Activated CD4-positive, alpha-beta T cell treated with anti-CD3 and anti-CD28 coated beads, Interleukin-2, amount 50 U/mL, for 24 hours (primary cell): ENCODE measurements around the gene CILP2.

Experiments used
- DNase-seq, 2 donors: peaks; one replicate each; pipeline ENCODE4 v3.0.0-alpha.2; 2020; ENCODE audit warnings: low read depth in 1 of 2, low spot score in 1 of 2

The CILP2 gene

DNA sequence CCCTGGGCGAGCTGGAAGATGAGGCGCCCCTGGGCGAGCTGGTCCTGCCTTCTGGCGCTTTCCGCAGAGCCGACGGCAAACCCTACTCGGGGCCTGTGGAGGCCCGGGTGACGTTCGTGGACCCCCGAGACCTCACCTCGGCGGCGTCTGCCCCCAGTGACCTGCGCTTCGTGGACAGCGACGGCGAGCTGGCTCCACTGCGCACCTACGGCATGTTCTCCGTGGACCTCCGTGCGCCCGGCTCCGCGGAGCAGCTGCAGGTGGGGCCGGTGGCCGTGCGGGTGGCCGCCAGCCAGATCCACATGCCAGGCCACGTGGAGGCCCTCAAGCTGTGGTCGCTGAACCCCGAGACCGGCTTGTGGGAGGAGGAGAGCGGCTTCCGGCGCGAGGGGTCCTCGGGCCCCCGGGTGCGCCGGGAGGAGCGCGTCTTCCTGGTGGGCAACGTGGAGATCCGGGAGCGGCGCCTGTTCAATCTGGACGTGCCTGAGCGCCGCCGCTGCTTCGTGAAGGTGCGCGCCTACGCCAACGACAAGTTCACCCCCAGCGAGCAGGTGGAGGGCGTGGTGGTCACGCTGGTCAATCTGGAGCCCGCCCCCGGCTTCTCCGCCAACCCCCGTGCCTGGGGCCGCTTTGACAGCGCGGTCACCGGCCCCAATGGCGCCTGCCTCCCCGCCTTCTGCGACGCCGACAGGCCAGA lies 6.3 kb downstream of the CILP2 start:
- no peak for DNase-seq

DNA sequence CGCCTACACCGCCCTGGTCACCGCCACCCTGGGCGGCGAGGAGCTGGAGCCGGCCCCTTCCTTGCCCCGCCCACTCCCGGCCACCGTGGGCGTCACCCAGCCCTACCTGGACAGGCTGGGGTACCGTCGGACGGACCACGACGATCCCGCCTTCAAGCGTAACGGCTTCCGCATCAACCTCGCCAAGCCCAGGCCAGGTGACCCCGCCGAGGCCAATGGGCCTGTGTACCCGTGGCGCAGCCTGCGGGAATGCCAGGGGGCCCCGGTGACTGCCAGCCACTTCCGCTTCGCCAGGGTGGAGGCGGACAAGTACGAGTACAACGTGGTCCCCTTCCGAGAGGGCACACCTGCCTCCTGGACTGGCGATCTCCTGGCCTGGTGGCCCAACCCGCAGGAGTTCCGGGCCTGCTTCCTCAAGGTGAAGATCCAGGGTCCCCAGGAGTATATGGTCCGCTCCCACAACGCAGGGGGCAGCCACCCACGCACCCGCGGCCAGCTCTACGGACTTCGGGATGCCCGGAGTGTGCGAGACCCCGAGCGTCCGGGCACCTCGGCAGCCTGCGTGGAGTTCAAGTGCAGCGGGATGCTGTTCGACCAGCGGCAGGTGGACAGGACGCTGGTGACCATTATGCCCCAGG lies 7.0 kb downstream of the CILP2 start:
- DNase-seq: no peak

DNA sequence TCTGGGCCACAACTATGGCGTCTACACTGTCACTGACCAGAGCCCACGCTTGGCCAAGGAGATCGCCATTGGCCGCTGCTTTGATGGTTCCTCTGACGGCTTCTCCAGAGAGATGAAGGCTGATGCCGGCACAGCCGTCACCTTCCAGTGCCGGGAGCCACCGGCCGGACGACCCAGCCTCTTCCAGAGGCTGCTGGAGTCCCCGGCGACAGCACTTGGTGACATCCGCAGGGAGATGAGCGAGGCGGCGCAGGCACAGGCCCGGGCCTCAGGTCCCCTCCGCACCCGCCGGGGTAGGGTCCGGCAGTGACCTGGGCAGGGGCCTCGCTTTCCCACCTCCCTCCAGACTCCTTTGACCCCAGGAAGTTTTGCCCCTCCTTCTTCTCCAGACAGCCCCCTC lies 7.6 kb downstream of the CILP2 start:
- DNase-seq: no peak

DNA sequence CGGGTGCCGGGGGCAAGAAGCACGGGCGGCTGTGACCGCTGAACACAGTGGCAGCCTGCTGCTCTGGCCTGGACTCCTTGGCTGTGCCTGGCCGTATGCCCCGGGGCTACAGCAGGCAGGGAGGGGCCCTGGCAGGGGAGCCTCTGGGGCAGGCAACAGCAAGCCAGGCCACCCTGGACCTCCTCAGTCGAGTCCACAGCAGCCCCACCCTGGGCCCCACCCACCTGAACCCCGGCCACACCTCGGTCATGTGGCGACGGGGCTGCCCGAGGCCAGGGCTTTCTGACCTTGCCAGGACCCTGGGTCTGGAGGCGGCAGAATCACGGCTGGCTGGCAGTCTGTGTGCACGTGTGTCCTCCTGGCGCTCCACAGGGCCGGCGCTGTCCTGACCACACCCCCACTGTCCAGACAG lies 8.7 kb downstream of the CILP2 start:
- DNase-seq: no peak

DNA sequence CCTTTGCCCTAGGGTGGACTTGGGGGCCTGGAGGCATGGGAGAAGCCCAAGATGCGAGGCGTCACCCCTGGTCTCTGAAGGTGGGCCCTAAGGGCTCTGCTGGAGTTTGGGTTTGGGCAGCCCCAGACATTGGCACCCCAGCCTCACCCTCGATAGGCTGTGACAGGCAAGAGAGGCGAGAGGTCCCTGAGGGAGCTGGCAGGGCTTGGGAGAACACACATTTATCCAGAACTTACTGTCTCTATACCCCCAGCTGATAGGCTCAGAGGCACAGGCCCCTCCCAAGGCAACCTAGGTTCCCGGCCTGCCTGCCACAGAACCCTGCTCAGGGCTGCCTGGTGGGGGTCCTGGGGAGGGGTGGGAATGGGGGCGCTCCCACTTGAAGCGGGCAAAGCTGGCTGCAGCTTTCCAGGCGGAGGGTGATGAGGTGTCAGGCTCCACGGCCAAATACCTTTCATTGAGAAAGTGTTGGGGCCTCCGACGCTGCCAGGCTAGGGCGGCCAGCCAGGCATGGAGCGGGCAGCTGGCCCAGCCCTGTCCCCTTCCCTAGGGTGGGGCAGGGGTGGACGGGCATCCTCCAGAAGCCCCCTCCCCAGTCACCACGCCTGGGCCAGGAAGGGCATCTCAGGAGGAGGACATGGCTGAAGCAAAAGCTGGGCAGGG lies 9.7 kb downstream of the CILP2 start:
- DNase-seq: no peak

DNA sequence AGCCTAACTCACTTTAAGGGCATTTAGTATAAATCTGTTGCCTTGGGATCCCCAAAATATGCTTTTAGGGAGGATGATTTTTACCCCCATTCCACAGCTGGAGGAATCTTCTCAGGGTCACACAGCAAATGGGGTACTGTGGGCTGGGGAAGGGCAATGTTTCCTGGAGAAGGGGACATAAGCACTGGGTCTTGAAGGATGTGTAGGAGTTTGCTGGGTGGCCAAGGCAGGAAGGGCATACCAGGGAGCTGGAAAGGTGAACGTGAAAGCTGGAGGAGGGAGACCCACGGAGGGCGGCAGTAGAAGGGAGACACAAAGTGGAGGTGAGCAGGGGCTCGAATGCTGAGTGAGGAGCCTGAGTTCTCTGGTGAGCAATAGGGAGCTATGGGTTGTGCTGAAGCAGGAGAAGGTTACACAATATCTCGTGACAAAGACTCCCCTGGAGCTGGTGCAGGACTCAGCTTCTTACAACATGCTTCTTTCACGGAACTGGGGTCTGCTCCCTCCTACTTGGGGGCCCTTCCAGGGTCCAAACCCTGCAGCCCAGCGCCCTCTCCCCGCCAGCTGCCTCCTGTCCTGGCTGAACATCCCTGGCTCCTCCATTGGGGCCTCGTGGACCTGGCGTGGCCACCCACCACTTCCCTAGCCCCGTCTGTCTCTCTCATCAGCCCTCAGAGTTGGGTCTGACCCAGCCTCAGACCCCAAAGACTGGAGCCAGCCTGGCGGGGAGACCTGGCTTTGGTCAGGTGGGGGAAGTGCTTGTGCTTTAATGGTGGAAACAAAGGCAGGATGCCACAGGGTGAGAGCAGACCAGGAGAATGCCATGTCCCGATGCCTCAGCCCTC lies 11.1 kb downstream of the CILP2 start:
- no peak for DNase-seq

DNA sequence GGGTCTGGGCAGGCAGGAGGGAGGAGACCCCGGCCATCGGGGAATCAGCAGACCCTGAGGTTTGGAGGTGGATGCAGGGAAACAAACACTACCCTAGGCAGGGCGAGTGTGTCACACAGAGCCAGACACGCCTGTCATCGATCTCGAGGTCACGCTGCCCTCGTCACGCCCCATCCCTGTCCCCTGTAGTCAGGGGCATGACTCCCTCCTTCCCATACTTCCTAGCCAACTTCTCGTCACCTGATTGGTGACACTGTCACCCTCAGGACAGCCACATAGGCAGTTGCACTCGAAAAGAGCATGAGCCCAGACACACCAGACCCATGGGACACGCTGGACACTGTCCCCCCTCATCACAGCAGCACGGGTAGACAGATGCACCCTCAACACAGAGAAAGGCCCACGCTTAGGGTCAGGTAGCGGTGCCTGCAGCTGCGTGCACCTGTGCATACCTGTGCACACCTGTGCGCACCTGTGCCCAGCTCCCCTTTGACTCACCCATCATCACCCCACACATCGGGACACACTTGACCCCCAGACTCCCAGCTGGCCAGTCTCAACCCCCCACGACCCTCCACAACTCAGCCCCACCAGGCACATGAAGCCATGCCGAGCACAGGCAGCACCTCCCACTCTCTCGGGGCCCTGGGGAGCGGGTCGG lies 11.9 kb downstream of the CILP2 start:
- no peak for DNase-seq

DNA sequence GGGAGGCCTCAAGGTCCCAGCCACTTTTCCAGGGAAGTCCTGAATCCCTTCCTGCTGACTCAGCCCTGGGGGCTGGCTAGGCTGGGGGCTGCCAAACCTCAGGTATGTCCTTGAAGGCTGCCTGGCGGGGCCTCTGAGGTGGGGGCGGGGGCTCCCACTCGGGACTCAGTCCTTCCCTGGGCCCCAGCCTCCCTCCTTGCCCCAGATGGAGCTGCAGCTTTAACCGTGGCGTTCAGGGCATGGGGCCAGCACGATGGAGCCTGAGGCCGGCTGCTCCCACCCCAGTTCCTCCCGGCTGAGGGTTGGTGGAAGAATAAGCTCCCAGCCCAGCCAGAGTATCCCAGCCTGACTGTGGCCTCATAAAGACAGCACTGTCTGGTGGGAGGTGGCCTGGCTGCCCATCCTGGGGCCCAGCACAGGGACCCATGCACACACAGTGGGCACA lies 12.4 kb downstream of the CILP2 start:
- no peak for DNase-seq

DNA sequence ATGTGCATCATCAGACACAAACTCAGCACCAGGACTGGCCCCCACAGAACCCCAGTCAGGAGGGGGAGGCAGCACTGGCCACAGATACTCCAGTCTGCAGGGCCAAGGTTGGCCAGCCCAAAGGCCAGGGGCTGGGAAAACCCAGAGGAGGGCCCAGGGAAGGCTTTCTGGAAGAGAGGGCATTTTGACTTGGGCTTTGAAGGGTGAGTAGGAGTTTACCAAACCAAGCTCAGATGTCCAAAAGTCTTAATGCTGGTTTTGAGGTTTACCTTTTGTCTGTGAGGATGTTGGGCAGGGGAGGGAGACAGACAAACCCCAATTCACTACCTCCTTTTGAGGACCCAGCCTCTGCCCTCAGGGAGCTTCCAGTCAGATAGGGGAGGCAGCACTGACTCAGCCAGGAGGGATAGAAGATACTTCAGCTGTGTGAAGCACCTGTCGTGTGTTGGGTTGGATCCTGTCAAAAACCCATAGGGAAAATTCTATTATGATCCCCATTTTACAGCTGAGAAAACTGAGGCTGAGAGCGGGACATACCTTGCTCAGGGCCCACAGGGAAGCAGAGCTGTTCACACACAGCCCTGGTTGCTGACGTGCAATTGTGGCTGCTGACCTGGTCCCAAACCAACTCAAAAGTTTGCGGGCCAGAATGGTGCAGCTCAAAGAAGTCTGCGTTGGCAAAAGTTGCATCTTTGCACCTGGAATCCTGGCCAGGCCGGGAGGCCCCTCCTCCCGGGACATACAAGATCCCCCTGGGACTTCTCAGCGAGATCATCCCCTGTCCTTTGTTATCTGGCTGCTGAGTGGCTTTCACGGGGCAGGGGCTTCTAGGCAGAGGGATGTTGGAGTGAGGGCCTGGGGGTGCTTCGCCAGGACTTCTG lies 13.1 kb downstream of the CILP2 start:
- no peak for DNase-seq

DNA sequence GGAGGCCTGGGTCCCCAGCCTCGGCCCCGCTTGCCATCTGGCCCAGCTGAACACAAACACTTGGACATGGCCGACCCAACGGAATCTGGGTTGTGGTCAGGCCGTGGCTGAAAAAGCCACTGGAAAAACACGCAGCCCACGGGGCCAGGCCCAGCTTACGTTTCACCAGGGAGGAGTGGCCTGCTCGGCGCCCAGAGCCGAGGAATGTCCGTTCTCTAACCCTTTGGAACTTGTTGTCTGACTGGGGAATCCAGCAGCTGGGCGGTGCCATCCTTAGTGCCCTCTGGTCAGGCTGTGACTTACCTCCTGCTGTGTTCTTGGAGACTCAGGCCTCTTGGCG lies 13.8 kb downstream of the CILP2 start:
- no peak for DNase-seq

DNA sequence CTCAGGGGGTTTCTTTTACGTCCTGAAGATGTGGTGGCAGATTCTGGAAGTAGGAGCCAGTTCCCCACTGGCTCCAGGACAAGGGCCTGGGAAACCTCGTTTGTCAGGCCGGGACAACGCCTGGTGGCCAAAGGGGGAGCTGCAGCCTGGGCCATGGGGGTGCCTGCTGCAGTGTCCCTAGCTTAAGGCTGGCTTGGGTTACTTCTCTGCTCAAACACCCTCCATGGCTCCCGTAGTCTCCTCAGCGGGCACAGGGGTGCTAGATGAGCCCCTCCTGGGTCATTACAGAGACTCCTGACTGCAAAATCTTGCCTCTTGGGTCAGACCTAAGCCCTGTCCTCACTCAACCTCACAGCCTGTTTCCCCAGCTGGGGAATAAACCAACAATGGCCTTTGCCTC lies 14.7 kb downstream of the CILP2 start:
- no peak for DNase-seq

DNA sequence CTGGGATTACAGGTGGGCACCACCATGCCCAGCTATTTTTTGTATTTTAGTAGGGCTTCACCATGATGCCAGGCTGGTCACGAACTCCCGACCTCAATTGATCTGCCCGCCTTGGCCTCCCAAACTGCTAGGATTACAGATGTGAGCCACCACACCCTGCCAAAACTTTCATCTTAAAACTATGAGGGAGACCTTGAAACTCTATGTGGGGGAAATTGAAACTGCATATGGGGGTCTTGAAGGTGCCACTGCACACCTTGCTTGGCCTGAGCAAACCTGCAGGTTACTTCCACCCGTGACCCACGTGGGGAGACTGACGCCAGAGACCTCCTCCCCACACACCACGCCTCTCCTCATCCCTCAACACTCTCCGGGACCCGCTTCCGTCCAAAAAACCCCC lies 15.6 kb downstream of the CILP2 start:
- DNase-seq: no peak

DNA sequence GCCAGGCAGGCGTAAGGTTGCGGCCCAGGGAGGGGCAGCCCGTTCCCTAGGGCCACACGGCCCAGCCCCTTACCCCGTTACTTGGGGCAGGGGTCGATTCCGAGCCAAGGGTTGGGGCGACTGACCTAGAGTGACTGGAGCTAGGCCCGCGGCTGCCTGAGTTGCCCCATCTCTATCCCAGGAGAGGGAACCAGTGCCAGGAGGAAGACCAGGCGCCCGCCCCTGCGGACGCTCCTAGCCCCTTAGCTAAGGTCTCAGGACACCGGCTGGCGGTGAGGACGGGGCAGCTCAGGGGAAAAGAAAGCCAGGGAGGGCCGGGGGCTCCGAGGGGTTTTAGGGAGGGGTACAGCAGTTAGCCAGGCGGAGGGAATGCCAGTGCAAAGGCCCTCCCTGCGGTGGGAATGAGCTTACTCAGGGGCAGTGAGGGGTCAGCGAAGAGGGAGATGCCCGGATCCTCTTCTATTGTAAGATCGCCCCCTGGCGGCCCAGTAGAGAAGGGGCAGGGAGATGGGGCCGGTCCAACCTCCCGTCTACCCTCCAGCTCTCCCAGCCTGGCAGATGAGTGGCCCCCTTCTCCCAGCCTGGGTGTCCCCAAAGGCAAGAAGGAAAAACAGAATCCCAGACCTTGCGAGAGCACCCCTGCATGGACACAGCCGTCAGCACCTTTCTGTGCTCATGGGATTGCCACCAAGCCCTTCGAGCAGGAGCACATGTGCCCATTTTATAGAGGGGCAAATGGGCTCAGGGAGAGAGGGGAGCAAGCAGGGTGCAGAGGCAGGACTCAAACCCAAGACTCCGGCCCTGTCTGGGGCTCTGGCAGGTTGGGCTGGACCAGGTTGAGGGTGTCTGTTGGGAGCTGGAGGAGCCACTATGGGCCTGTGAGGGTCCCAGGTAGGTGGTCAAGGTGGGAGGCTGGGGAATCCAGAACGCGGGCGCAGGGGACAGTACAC lies 16.3 kb downstream of the CILP2 start:
- DNase-seq: peak; percentile 36 to 42

DNA sequence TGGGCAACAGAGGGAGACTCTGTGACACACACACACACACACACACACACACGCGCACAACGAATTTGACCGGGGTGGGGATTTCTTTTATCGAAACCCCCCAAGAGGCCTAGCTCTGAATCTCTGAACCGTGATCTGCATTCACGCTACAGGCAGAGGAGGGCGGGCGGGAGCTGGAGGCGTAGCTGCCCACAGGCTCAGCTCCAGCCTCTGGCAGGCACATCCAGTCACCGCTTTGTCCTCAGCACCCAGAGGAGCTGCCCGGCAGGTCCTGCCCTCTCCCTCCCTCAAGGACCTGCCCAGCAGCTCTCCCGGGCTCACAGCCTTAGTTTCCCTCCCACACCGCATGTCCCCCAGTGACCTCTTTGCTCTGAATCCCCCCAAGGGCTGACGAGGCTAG lies 20.0 kb downstream of the CILP2 start:
- DNase-seq: no peak

DNA sequence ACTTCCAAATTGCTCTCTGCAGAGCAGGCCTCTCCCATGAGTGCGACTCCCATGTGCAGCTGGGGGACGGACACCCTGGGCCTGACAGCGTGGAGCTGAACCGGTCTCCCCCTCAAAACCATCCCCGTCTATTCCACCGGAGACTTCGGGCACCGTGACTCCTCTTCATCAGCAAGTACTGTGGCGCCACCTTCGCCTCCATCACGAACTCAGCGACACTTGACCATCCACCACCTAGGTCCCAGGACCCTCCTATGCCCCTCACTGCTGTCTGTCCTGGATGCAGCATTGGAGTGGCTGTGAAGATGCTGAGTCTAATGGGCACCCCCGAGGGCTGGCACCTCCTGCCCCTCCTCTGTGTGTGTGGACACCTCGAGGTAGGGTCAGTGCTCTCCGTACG lies 20.6 kb downstream of the CILP2 start:
- DNase-seq: no peak

DNA sequence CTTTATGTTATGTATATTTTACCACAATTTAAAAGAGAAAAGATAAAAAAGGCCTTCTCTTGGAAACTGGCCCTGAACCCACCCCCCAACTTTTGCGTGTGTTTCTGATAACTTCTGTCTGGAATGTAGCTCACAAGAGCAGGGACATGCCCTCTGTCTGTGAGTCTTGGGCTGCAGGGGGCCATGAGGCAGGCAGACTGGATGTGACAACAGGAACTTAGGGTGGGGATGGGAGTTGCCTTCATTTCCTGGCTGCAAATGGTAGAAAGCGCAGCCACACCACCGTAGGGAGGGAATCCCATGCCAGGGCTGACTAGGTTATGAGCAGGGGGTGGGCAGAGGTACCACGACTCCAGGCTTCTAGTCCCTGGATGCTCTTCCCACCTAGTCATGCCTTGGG lies 21.9 kb downstream of the CILP2 start:
- no peak for DNase-seq

DNA sequence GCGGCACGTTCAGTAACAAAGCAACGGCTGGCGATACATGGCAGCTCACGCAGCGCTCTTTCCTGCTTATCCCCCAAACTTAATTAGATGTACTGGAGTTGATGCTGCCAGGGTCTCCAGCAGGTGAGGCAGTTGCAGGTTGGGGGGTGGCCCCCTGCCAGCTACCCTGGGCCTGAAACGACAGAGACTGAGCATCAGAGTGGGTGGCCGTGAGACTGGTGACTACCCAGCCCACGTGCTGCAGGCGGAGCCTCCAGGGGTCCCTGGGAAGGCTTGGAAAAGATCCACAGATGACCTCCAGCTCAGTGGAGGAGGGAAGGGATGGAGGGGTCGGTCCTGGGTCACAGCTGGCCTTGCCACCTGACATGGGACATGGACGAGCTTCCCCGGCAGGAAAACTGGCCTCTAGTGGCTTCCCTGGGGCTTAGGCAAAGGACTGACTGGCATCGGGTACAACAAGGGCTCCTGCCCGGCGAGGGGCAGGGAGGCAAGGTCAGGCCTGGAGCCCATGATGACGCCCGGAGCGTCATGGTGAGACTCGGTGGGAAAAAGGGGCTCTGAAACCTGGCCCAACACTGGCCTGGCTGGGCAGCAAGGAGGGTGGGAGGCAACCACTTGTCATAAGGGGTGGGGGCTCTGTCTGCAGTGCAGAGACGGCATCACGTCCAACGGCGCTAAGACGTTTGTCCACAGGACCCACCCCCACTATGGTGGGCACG lies 24.0 kb downstream of the CILP2 start:
- DNase-seq: no peak

DNA sequence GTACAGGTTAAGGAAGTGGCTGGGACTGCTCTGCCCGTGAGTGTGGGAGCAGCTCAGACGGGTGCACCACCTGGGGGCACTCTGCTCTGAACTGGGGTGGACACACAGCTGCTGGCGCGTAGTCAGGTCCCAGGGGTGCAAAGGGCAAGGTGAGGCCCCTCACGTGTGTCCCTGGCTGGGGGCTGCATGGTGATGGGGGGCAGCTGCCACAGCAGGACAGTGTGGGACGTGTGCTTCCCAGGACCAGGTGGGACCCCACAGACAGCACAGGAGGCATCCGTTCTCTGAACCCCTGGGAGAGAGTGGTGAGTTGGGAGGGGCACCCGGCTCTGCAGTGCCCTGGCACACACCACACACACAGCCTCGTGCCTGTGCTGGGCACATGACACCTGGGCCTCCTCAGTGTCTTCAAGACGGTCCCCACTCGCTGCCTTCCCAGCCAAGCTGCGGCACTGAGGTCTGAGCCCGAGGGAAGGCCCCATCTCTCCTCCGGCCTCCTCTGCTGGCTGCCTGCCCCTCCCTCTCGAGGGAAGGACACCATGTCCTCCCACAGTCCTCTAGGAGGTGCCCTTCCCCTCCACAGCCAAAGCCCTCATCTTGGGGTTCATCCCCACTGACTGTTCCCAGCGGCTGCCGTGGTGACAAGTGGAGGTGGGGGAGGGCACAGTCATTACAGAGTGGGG lies 24.7 kb downstream of the CILP2 start:
- DNase-seq: no peak
